Measurements from ENCODE around the gene CTNND2. TPM values are rescaled to one million over a fixed set of nuclear protein-coding genes. Genes with fewer than 3 reads are reported as not detected.

Gene CTNND2
- total RNA-seq, 1 experiment from 2014 or later: 7.0 TPM

DNA sequence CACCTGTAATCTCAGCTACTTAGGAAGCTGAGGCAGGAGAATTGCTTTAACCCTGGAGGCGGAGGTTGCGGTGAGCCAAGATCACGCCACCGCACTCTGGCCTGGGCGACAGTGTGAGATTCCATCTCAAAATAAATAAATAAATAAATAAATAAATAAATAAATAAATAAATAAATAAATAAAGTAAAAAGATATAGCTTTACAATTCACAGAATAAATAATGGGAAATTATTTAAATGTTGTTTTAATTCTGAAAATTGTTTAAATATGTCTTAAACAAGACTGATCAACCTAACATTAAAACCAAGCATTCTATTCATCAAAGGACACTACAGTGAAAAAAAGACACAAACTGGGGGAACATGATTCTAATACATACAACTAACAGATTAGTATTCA, 357.1 kb downstream of the CTNND2 start:
- Histone ChIP-seq H2BK5ac (ENCODE audit: insufficient read length, low read length) (no peak overlapping the region), H3K79me1 (ENCODE audit: insufficient read depth, low read depth, low read length, poor library complexity, severe bottlenecking) (no peaks in the 10 kb centered on the region), H3K27ac (ENCODE audit: insufficient read length, low read depth, low read length) (no peak overlapping the region), H2BK120ac (ENCODE audit: low read depth, low read length, poor library complexity, severe bottlenecking) (no peak overlapping the region), H4K8ac (replicated peaks; ENCODE audit: insufficient read length, low read depth, low read length) (no peak overlapping the region), H3K9me3 (ENCODE audit: control insufficient read depth, low read depth, low read length) (no peaks in the 10 kb centered on the region), H3K18ac (ENCODE audit: insufficient read length, low read depth, low read length) (no peak overlapping the region), H2BK15ac (ENCODE audit: low read depth, low read length) (no peak overlapping the region), H3K23ac (ENCODE audit: insufficient read length, low read depth, low read length) (no peak overlapping the region), H3K4me1 (ENCODE audit: insufficient read depth, low read length) (no peaks in the 10 kb centered on the region), H3K27me3 (ENCODE audit: insufficient read depth, low read length) (no peaks in the 10 kb centered on the region), H3K14ac (ENCODE audit: insufficient read depth, low read length) (no peak overlapping the region), H4K20me1 (ENCODE audit: control insufficient read depth, insufficient read depth, insufficient read length) (no peaks in the 10 kb centered on the region), H2BK20ac (ENCODE audit: low read depth, low read length, poor library complexity, severe bottlenecking) (no peak overlapping the region), H2AFZ (ENCODE audit: low read length) (no peak overlapping the region), H2BK12ac (ENCODE audit: insufficient read length, low read depth, low read length) (no peak overlapping the region), H3K79me2 (ENCODE audit: insufficient read depth, low read length) (no peaks in the 10 kb centered on the region), H3K23me2 (ENCODE audit: insufficient read length, low read depth, low read length, poor library complexity, severe bottlenecking) (no peaks in the 10 kb centered on the region), H3K56ac (ENCODE audit: insufficient read length, low read depth, low read length) (no peak overlapping the region), H4K91ac (ENCODE audit: insufficient read length, low read depth, low read length) (no peak overlapping the region), H2AK5ac (ENCODE audit: insufficient read length, low read length) (no peak overlapping the region), H3K4ac (ENCODE audit: low read depth, low read length) (no peak overlapping the region), H4K5ac (ENCODE audit: insufficient read length, low read depth, low read length) (no peak overlapping the region), H3K9ac (ENCODE audit: extremely low read depth, insufficient read length, low read length) (no peak overlapping the region), H3T11ph (ENCODE audit: low read length) (no peak overlapping the region), H3K4me2 (ENCODE audit: insufficient read depth, insufficient read length, low read length) (no peak overlapping the region)
- TF ChIP-seq, protein P1, sequence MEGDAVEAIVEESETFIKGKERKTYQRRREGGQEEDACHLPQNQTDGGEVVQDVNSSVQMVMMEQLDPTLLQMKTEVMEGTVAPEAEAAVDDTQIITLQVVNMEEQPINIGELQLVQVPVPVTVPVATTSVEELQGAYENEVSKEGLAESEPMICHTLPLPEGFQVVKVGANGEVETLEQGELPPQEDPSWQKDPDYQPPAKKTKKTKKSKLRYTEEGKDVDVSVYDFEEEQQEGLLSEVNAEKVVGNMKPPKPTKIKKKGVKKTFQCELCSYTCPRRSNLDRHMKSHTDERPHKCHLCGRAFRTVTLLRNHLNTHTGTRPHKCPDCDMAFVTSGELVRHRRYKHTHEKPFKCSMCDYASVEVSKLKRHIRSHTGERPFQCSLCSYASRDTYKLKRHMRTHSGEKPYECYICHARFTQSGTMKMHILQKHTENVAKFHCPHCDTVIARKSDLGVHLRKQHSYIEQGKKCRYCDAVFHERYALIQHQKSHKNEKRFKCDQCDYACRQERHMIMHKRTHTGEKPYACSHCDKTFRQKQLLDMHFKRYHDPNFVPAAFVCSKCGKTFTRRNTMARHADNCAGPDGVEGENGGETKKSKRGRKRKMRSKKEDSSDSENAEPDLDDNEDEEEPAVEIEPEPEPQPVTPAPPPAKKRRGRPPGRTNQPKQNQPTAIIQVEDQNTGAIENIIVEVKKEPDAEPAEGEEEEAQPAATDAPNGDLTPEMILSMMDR (conservative IDR thresholded peaks at IDR 0.05): no peak
- Mint-ChIP-seq H3K27me3 (ENCODE audit: low read depth) (no peaks in the 10 kb centered on the region), H3K4me3 (no peak overlapping the region), H3K4me1 (peaks cover 8 to 11% of the 10 kb centered on the region in 2 experiments; a peak in 3 of 4 replicates), H3K27ac (no peak overlapping the region), H3K9me3 (no peaks in the 10 kb centered on the region), H3K36me3 (ENCODE audit: insufficient read depth in 1 of 3, low read depth in 3 of 3) (no peaks in the 10 kb centered on the region)
- no peak for DNase-seq
- WGBS (ENCODE audit: extremely low coverage, insufficient read length, low lambda C conversion rate): no CpG with 5 or more reads among the region's 5 CpGs
